ENCODE measurements around the gene GFOD1.
A peak's percentile ranks its signal among the peaks of the same experiment; 100 is the strongest.

Gene GFOD1, protein sequence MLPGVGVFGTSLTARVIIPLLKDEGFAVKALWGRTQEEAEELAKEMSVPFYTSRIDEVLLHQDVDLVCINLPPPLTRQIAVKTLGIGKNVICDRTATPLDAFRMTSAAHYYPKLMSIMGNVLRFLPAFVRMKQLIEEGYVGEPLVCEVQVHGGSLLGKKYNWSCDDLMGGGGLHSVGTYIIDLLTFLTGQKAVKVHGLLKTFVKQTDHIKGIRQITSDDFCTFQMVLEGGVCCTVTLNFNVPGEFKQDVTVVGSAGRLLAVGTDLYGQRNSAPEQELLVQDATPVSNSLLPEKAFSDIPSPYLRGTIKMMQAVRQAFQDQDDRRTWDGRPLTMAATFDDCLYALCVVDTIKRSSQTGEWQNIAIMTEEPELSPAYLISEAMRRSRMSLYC

DNA sequence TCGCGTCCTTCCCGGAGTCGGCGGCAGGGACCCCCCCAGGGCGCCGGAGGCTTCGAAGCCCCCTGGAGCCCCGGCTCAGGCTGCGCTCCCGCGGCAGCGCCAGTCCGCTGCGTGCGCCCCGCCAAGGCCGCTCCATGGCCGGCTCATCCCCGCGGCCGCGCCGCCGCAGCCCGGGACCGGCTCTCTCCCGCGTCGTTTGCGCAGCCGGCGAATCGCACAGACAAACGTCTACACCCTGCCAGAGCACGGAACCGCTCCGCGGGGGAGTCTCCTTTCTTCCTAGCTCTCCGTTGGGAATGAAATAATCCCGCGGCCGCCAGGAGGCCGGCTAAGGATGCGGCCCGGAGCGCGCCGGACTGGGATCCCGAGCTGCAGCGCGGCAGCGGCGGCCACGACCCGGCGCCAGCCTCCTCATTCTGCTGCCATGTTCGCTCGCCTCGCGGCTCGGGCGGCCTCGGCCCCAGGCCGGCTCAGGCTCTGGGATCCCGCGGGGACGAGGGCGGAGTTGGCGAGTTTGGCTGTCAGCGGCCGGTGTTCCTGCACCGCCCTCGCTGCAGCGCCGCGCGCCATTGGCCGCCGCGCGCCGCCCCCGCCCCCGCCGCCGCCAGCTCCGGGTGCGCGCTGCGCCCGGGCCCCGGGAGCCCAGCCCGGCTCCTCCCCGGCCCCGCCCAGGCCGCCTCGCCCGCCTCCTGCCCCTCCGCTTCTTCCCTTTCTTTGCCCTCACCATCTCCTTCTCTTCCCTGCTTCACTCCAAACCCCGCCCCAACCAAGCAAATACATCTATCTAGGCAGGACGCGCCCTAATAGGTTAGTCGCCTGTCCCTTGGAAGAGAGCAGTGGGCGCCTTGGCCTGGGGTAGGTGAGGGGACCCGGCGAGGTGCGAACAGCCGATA, at the start of gene GFOD1:
GFOD1 (minus strand) TSS at position 479 of the 893 bp plus-strand sequence. CDS start 710 bp downstream, outside the sequence.
- peak; percentile 44 to 65 for DNase-seq (ENCODE audit: low read depth in 1 of 2, low spot score in 1 of 2)

DNA sequence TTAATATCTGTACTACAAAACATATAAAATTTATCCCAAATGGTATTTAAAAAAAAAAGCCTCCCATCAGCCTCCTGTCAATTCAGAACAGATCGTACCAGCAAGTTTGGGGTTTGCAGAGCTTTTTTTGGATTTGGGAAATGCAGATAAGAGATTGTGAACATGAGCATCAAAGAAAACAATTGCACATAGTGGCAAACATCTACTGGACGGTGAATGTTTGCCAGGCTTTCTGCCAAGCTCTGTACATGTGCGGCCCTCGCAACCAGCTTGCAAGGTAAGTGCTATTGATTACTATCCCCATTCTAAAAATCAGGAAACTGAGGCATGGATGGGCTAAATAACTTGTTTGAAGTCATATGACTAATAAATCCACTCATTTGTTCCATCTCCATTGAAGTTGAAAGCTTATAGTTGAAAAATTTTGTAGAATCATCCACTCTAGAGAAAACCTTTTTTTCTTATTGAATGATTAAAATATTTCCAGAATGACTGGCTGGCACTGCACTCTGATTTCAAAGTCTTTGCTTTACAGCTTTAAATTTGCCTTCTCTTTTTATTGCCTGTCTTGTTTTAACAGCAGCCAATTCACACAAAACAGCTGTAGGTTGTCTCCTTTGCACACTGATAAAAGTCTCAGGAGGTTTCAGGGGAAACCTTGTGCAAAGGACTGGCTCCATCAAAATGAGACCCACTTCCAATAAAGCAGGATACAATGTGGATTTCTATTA, 49.6 kb upstream of the GFOD1 start:
- no peak for DNase-seq (ENCODE audit: low read depth in 1 of 2, low spot score in 1 of 2)

DNA sequence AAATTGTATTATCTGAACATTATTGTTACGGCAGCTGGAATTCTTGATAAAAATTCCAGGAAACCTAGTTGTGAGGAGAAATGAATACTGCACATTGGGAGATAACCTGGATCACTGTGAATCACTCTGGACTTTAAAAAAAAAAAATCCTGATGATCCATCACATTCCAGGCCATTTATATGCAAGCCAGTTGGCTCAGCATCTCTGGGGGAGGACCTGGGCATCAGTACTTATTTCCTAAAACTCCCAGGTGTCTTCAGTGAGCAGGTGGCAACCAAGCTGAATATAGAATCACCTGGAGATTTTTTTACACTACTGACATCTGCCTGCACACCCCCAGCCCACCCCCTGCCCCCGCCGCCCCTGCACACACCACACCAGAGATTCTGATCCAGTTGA, 47.9 kb upstream of the GFOD1 start:
- no peak for DNase-seq (ENCODE audit: low read depth in 1 of 2, low spot score in 1 of 2)

DNA sequence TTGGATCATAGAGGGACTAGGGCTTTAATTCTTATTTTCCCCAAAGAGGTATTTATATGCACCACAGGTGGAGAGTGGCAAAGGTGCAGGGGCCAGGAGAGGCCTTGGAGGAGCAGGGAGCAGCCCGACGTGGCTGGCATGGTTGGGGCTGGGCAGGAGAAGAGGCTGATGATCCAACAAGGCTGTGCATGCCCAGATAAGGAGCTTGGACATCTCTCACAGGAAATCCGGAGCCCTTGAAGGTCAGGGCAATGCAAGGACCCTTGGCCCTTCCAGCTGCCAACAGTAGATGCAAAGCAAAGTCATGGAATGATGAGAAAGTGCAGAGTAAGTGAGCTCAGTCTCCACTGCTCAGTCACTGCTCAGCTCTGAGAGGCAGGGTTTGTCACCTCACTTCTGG, 47.1 kb upstream of the GFOD1 start:
- DNase-seq (ENCODE audit: low read depth in 1 of 2, low spot score in 1 of 2), result no peak

DNA sequence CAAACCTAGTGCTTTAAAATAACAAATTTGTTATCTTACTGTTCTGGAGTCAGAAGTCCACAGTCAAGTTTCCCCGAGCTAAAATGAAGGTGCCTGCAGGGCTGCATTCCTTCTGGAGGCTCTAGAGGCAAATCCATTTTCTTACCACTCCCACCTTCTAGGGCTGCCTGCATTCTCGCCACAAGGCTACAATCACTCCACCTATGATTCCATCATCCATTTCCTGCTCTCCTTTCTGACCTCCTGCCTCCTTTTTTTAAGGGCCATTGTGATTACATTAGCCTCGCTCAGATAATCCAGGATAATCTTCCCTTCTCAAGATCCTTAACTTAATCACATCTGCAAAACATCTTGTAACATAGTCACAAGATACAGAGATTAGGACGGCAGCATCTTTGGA, 44.6 kb upstream of the GFOD1 start:
- DNase-seq (ENCODE audit: low read depth in 1 of 2, low spot score in 1 of 2), result no peak

DNA sequence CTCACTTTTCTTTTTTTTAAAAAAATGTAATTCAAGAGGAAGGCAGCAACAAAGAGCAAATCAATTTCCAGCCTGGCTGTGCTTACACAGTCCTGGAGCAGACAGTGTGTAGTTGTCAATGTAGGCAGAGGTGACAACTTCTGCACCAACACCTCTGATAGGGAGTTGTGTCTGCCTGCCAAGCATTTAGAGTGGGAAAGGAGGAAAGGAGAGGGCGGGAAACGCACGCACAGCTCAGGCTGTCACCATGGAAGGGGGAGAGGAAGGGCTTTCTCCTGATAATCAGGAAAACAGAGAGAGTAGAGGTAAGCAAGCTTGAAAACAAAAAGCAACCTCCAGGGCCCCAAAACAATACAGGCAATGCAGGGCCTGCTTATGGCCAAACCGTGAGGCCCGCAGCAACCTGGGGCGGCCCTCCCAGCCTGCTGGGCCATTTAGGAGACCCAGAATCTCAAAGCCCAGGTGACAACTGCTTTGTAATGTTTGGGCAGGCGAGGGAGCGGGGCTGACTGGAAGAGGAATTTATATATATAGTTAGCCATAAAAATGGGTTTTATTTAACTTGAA, 41.5 kb upstream of the GFOD1 start:
- no peak for DNase-seq (ENCODE audit: low read depth in 1 of 2, low spot score in 1 of 2)

DNA sequence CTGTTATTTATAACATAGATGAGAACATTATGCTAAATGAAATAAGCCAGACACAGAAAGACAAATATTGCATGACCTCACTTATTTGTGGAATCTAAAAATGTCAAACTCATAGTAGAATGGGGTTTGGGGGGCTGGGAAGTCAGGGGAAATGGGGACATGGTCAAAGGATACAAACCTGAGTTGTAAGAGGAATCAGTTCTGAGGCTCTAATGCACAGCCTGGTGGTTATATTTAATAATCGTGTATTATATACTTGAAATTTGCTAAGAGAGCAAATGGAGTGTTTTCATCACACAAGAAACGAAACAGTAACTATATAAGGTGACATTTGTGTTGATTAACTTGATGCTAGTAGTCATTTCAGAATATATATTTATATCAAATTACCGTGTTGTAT, 40.8 kb upstream of the GFOD1 start:
- DNase-seq (ENCODE audit: low read depth in 1 of 2, low spot score in 1 of 2), result no peak

DNA sequence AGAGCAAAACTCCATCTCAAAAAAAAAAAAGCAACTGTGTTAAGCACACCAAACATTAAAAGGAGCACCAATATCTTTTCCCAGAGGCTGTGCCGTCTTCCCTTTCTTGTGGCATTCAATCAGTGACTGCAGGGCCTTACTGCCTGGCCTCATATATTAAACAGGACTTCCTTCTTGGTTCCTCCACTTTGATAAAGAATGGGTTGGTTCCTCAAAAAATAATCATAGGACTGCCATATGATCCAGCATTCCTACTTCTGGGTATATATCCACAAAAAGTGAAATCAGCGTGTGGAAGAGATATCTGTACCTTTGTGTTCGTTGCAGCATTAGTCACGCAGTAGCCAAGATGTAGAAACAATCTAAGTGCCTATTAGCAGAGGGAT, 40.3 kb upstream of the GFOD1 start:
- DNase-seq (ENCODE audit: low read depth in 1 of 2, low spot score in 1 of 2), result no peak

DNA sequence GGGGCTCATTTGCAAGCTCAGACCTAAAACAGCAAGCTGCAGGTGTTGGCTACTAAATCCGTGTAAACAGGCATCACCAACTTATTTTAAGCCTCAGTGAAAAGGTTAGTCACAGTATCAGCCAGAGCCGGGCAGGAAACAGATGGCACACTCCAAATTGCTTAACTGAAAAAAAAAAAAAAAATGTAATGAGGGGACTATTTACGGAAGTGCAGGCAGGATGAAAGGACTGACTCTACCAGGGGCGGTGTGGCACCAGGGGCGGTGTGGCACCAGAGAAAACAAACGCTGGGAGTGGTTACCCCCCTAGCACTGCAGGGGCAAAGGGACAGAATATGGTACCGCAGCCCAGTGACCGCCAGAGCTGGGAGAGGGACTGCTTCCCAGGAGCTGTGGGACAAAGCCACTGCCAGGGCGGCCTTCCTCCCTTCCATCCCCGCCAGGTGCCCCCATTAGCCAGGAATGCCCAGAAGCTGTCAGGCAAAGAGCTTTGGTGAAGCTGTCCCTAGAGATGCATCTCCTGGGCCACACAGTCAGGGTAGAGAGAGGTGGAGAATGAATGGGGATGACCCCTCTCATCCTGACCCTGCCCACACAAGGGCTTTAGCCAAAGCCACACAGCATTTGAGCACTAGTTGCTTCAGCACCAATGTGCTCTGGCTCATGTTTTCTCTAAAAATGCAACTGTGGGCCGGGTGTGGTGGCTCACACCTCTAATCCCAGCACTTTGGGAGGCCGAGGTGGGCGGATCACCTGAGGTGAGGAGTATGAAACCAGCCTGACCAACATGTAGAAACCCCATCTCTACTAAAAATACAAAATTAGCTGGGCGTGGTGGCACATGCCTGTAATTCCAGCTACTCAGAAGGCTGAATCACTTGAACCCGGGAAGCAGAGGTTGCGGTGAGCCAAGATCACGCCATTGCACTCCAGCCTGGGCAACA, 39.6 kb upstream of the GFOD1 start:
- no peak for DNase-seq (ENCODE audit: low read depth in 1 of 2, low spot score in 1 of 2)

DNA sequence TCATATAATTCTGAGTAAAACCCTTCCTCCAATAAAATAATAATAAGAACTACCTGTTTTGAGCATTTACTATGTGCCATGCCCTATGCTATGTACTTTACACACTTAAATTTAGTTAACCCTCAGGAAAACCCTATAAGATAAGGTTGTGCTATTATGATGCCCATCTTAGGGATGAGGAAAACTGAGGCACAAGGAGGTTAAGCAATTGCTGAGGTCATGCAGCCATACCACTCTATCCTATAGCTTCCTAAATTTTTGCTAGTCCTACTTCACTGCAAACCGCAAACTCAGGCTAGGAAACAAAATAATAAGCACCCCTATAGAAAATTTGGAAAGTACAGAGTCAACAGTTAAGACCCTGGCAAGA, 38.9 kb upstream of the GFOD1 start:
- no peak for DNase-seq (ENCODE audit: low read depth in 1 of 2, low spot score in 1 of 2)

DNA sequence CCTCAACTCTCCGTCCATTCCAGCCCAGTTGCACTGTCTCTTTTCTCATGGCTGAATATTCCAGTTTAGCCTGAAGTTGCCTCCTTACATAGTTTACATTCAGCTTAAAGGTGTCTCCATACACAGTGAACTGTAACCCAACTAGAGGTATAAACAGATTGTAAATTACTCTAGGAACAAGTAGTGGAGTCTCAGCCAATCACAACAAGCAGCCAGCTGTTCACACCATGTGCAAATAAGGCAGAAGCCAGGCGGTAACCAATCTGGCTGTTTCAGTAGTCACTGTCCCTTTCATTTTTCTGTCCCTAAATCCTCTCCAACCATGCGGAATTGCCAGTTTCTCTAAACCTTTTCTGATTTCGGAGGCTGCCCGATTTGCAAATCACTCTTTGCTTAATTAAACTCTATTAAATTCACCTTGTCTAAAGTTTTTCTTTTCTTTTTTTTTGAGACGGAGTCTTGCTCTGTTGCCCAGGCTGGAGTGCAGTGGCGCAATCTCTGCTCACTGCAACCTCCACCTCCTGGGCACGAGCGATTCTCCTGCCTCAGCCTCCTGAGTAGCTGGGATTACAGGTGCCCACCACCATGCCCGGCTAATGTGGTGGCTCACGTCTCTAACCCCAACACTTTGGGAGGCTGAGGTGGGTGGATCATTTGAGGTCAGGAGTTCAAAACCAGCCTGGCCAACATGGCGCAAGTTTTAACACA, 37.6 kb upstream of the GFOD1 start:
- no peak for DNase-seq (ENCODE audit: low read depth in 1 of 2, low spot score in 1 of 2)

DNA sequence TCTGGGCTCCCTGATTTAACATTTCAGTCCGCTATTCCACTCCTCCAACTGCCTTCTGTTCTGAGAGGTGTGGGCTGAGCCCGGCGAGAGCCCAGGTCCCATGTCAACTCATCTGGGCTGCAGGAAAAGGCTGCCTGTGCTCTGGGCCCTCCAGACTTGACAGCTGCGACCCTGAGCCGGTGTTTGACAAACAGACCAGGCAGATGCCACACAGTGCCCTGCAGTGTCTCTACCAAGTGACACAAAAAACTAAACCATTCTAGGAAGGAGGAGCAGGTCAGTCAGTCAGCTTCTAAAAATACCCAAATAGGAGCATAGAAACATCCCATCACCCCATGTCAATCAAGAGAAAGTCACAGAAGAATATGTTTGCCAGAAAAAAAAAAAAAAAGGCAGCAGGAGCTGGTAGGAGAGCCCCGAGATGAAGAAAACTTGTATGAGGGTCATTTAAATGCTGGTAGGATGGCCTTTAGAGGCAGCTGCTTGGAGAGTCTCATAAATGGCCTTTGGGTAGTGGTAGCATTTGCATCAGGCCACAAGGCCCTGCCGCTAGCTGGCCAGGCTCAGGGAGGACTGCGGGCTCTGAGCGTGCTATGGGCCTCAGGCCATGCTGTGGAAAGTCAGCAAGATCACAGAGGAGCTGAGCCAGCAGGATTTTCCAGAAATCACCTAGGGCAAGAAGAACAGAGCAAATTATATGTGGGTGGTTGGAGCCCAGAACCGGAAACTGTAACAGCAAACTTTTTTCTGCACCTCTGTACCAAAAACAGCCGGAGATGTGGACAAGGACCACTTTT, 36.6 kb upstream of the GFOD1 start:
- no peak for DNase-seq (ENCODE audit: low read depth in 1 of 2, low spot score in 1 of 2)

DNA sequence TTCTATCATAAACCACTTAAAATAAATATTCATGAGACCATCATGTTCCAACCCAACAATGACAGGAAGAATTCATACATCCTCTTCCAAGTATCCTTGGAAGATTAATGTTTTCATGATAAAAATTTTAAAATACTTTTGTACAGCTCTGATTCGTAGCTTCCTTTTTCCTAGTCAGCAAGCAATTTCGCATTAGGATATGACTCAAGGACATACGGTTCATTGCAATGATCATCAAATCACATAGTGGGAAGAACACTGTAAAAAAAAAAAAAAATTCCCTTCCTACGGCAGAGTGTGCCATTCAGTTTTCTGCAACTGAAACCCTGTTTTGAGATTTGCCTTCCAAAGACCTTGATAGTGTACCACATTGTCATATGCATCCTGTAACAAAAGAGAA, 35.3 kb upstream of the GFOD1 start:
- DNase-seq (ENCODE audit: low read depth in 1 of 2, low spot score in 1 of 2), result no peak

DNA sequence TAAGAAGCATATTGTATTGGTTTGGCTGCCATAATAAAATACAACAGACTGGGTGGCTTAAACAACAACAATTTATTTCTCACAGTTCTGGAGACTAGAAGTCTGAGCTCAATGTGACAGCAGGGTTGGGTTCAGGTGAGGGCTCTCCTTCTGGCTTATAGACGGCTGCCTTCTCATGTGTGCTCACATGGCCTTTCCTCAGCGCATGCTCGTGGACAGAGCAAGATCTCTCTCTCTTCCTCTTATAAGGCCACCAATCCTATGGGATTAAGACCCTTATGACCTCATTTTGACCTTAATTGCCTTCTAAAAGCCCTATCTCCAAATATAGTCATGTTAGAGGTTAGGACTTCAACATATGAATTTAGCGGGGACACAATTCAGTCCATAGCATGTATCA, 32.4 kb upstream of the GFOD1 start:
- DNase-seq (ENCODE audit: low read depth in 1 of 2, low spot score in 1 of 2), result no peak

DNA sequence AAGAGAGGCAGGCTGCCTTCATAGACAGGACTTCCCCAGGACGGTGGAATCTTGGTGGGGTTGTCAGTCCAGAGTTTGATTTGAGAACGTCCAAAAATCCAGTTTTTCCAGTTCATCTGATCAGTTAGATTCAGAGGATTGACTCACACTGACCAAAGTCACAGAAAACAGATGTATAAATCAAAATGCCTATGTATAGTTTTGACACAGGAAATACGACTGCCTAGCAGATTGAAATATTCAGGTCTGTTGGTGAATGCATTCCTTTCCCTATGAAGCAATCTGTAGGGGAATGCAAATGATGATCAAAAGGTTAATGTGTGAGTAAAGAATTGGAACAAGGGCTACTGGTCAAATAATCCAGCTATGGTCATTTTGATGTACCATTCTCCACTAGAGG, 29.7 kb upstream of the GFOD1 start:
- no peak for DNase-seq (ENCODE audit: low read depth in 1 of 2, low spot score in 1 of 2)

DNA sequence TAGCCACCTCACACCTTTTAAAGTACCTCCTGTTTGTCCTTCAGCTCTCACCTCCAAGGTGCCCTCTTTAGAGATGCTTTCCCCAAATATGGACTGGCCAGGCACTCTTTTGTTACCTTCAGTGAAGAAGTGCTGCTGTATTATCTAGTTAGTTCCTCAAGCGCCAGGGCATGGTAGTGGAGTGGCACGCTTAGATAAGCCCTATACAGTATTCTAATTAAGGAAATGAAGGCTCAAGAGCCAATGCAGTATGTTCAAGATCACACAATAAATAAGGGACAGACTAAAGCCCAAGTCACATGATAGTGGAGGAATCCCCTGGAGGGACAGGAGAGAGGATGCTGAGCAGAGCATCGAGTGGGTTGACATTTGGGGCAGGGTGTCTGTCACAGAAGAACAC, 28.5 kb upstream of the GFOD1 start:
- no peak for DNase-seq (ENCODE audit: low read depth in 1 of 2, low spot score in 1 of 2)

DNA sequence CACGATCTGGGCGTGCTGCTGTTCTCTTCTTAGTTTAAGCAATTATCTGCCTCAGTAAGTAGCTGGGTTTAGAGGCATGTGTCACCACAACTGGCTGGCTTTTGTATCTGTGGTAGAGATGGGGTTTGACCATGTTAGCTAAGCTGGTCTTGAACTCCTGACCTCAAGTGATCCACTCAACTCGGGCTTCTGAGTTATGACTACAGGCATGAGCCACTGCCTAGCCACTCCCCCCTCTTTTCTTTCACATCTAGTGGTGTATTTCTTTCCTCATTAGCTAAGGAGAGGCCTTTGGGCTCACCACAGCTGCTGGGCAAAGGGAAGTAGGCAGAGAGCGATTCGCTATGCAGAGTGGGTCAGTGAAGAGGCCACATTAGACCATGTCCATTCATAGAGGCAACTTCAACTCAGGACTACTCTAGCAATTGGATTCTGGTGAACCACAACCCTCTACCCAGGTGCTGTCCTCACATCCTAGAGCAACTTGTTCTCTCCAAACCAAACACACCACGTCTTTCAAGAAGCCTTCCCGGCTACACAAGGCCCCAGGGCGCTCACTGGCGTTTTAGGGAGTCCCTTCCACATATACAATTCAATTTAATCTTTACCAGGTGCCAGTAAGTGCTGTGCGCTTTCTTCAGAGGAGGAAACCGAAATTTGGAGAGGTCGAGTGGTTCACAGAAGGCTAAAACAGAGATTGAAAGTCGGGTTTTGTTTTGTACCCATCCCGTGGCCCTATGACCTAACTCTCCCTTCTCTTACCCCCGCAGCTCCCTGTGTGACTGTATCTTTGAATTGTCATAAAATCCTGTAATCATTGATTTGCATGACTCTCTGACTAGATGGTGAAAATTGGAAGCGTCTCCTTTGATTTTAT, 26.5 kb upstream of the GFOD1 start:
- DNase-seq (ENCODE audit: low read depth in 1 of 2, low spot score in 1 of 2), result no peak

DNA sequence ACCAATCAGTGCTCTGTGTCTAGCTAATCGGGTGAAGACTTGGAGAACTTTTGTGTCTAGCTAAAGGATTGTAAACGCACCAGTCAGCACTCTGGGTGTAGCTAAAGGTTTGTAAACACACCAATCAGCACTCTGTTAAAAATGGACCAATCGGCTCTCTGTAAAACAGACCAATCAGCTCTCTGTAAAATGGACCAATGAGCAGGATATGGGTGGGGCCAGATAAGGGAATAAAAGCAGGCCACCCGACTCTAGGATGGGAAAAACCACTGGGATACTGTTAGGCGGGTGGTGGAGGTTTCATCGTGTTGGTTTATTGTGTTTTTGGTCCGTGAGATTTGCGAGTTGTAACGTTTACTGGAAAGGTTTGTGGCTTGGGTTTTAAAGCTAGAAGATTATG, 25.5 kb upstream of the GFOD1 start:
- no peak for DNase-seq (ENCODE audit: low read depth in 1 of 2, low spot score in 1 of 2)

All from activated CD4-positive, alpha-beta T cell treated with anti-CD3 and anti-CD28 coated beads, Interleukin-2, amount 50 U/mL, for 24 hours (primary cell).